GM23338 (cell line): ENCODE results near the gene CXADR. TPM values are rescaled to one million over a fixed set of nuclear protein-coding genes. Genes with fewer than 3 reads are reported as not detected.

Experiments used
- ATAC-seq: fragments of 200-7000 bp; cut with Tn5 transposase; 3 replicates; pipeline ENCODE4 v1.9.1; 2020
- DNase-seq: peaks from one replicate; pipeline ENCODE4 v3.0.0-alpha.2; 2015; ENCODE audit warnings: low spot score
- H2AFZ ChIP-seq: fragments of 200-600 bp; sonication (generic); 2 replicates; pipeline ENCODE4 v1.8.0; 2016; ENCODE audit warnings: antibody characterized with exemption, mild to moderate bottlenecking, moderate library complexity
- H3F3A ChIP-seq: fragments of 200-600 bp; sonication (generic); replicated peaks from 2 replicates; pipeline ENCODE4 v1.8.0; 2017; ENCODE audit warnings: antibody characterized with exemption, mixed run types, low read depth
- H3K27ac ChIP-seq: fragments of 200-600 bp; sonication (generic); 2 replicates; pipeline ENCODE4 v1.6.1; 2016; ENCODE audit warnings: low read depth
- H3K27me3 ChIP-seq: fragments of 200-600 bp; sonication (generic); 2 replicates; pipeline ENCODE4 v1.8.0; 2016; ENCODE audit warnings: mild to moderate bottlenecking, mixed run types, moderate library complexity; ENCODE audit not compliant: insufficient read depth
- H3K36me3 ChIP-seq: fragments of 200-600 bp; sonication (generic); 2 replicates; pipeline ENCODE4 v1.8.0; 2016; ENCODE audit warnings: mild to moderate bottlenecking; ENCODE audit not compliant: insufficient read depth
- H3K4me1 ChIP-seq: fragments of 200-600 bp; sonication (generic); 2 replicates; pipeline ENCODE4 v1.8.0; 2016; ENCODE audit warnings: mild to moderate bottlenecking, moderate library complexity; ENCODE audit not compliant: insufficient read depth
- H3K4me2 ChIP-seq: fragments of 200-600 bp; sonication (generic); 2 replicates; pipeline ENCODE4 v1.7.1; 2017; ENCODE audit warnings: mixed run types
- H3K4me3 ChIP-seq: fragments of 200-600 bp; sonication (generic); 2 replicates; pipeline ENCODE4 v1.6.1; 2016; ENCODE audit warnings: mixed run types
- H3K79me2 ChIP-seq: fragments of 200-600 bp; sonication (generic); replicated peaks from 2 replicates; pipeline ENCODE4 v1.8.0; 2017; ENCODE audit warnings: mild to moderate bottlenecking; ENCODE audit not compliant: insufficient read depth
- H3K9me2 ChIP-seq: fragments of 200-600 bp; sonication (generic); 2 replicates; pipeline ENCODE4 v1.8.0; 2017; ENCODE audit not compliant: insufficient read depth
- H4K20me1 ChIP-seq: fragments of 200-600 bp; sonication (generic); replicated peaks from 2 replicates; pipeline ENCODE4 v1.8.0; 2017; ENCODE audit warnings: mild to moderate bottlenecking; ENCODE audit not compliant: insufficient read depth
- H3K27ac Mint-ChIP-seq: 2 replicates; pipeline ENCODE4 v1.8.0; 2020; ENCODE audit warnings: inconsistent platforms, mild to moderate bottlenecking, moderate library complexity, mixed read lengths
- H3K27me3 Mint-ChIP-seq: 3 replicates; pipeline ENCODE4 v1.8.0; 2022; ENCODE audit warnings: low read depth, mild to moderate bottlenecking, moderate library complexity, mixed read lengths, inconsistent platforms; ENCODE audit not compliant: insufficient read depth, poor library complexity
- H3K36me3 Mint-ChIP-seq: 3 replicates; pipeline ENCODE4 v1.8.0; 2021; ENCODE audit warnings: low read depth, mild to moderate bottlenecking, inconsistent platforms, moderate library complexity, mixed read lengths
- H3K4me1 Mint-ChIP-seq: 3 replicates; pipeline ENCODE4 v1.8.0; 2020; ENCODE audit warnings: mild to moderate bottlenecking, inconsistent platforms, mixed read lengths
- H3K4me3 Mint-ChIP-seq: 3 replicates; pipeline ENCODE4 v1.8.0; 2021; ENCODE audit warnings: moderate library complexity, mild to moderate bottlenecking, inconsistent platforms, mixed read lengths
- H3K9me3 Mint-ChIP-seq: 3 replicates; pipeline ENCODE4 v1.8.0; 2020; ENCODE audit warnings: moderate library complexity, mild to moderate bottlenecking, inconsistent platforms, mixed read lengths
- CREB1 ChIP-seq: fragments of 250-450 bp; sonication (Bioruptor Pico); IDR thresholded peaks from 2 replicates; pipeline ENCODE4 v1.5.0; 2020; ENCODE audit warnings: low read depth, mild to moderate bottlenecking, moderate library complexity
- EZH2 ChIP-seq: fragments of 200-600 bp; sonication (generic); IDR thresholded peaks from one replicate; pipeline ENCODE4 v1.8.0; 2017; ENCODE audit warnings: antibody characterized with exemption, mild to moderate bottlenecking, low read depth; ENCODE audit not compliant: unreplicated experiment
- EZH2phosphoT487 ChIP-seq: fragments of 200-600 bp; sonication (generic); IDR thresholded peaks from one replicate; pipeline ENCODE4 v1.8.1; 2018; ENCODE audit warnings: antibody characterized with exemption; ENCODE audit not compliant: unreplicated experiment
- JUNB ChIP-seq: IDR thresholded peaks from one replicate; pipeline ENCODE4 v1.6.1; 2016; ENCODE audit warnings: antibody characterized with exemption; ENCODE audit not compliant: unreplicated experiment
- NANOG ChIP-seq: IDR thresholded peaks from 2 replicates; pipeline ENCODE4 v1.6.1; 2016; ENCODE audit warnings: antibody characterized with exemption, borderline replicate concordance
- POLR2AphosphoS5 ChIP-seq: IDR thresholded peaks from 2 replicates; pipeline ENCODE4 v1.6.1; 2016; ENCODE audit warnings: antibody characterized with exemption, low read depth
- STAT1 ChIP-seq: IDR thresholded peaks from one replicate; pipeline ENCODE4 v1.6.1; 2016; ENCODE audit warnings: antibody characterized with exemption; ENCODE audit not compliant: unreplicated experiment
- ZNF114 ChIP-seq: fragments of 250-450 bp; sonication (Bioruptor Pico); IDR thresholded peaks from 2 replicates; pipeline ENCODE4 v1.5.0; 2020; ENCODE audit warnings: mild to moderate bottlenecking, moderate library complexity
- ZNF331 ChIP-seq: fragments of 250-450 bp; sonication (Bioruptor Pico); IDR thresholded peaks from 2 replicates; pipeline ENCODE4 v1.5.0; 2020; ENCODE audit warnings: low read depth, mild to moderate bottlenecking, moderate library complexity
- polyA plus RNA-seq: library from polyadenylated mRNA; unstranded; fragments of >200 nt; fragmentation: Nextera tagmentation; extraction: Ambion mirVana; gene quantifications from 2 replicates; pipeline ENCODE4 v1.2.1, GENCODE V29; 2016
- total RNA-seq: library from RNA; depleted of rRNA; stranded (reverse); fragments of >200 nt; shearing (Covaris generic); gene quantifications from 2 replicates; pipeline ENCODE4 v1.2.3, GENCODE V29; 2014
- TF ChIP-seq, protein P1 (sequence below): IDR thresholded peaks from 2 replicates; pipeline ENCODE4 v1.6.1; 2016; ENCODE audit warnings: antibody characterized with exemption
- TF ChIP-seq, protein P2 (sequence below), 2 experiments: fragments of 200-600 bp in 1 of 2; sonication (generic) in 1 of 2; conservative IDR thresholded peaks; 2 replicates each; pipeline versions ENCODE4 v1.5.1 to v1.6.1; 2016 to 2017; ENCODE audit warnings: antibody characterized with exemption in 2 of 2, low read depth in 2 of 2, mild to moderate bottlenecking in 2 of 2, moderate library complexity in 1 of 2
- TF ChIP-seq, protein P3 (sequence below): fragments of 250-450 bp; sonication (Bioruptor Pico); IDR thresholded peaks from 2 replicates; pipeline ENCODE4 v1.5.0; 2020; ENCODE audit warnings: mild to moderate bottlenecking, moderate library complexity

CXADR gene
- total and polyA plus RNA-seq, 2 experiments from 2014 or later = 126 to 207 TPM

DNA sequence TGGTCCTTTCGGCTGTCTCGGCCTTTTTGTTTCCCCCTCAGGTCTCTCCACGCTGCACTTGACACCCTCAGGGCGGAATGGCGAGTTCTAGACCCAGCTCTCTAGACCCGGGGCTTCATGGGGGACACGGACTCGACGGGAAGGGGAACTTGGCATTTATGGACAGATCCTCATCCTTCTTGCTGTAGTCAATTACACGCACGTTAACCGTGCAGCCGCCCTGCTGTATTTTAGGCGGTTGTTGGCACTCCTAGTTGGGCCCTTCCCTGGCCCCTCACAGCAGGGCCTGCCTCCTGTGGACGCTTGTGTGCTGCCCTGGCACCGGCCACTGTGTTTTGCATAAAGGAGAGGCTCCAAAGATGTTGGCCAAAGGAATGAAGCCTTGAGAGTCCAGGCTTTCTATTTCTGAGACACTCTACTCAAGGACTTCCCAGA lies 100.4 kb downstream of the CXADR start:
- Mint-ChIP-seq H3K27me3 (peaks cover 8% of the 10 kb centered on the region), H3K36me3 (peaks cover 21% of the 10 kb centered on the region), H3K9me3 (no peaks in the 10 kb centered on the region), H3K27ac (no peak overlapping the region), H3K4me3 (peak overlapping the region; percentile 73), H3K4me1 (peaks cover 13% of the 10 kb centered on the region)
- Histone ChIP-seq H3K4me2 (peak overlapping the region; percentile 98), H3K79me2 (peaks cover 38% of the 10 kb centered on the region), H3K36me3 (no peaks in the 10 kb centered on the region), H3K27me3 (peaks cover 21% of the 10 kb centered on the region), H4K20me1 (peaks cover 10% of the 10 kb centered on the region), H3K4me3 (peak overlapping the region; percentile 95), H3K9me2 (no peaks in the 10 kb centered on the region), H3K27ac (no peak overlapping the region), H3K4me1 (peaks cover 11% of the 10 kb centered on the region), H3F3A (no peaks in the 10 kb centered on the region), H2AFZ (peak overlapping the region; percentile 100)
- ATAC-seq (no peak; the same call in 2 of the 3 replicates), DNase-seq (no peak)
- TF ChIP-seq, protein P1, sequence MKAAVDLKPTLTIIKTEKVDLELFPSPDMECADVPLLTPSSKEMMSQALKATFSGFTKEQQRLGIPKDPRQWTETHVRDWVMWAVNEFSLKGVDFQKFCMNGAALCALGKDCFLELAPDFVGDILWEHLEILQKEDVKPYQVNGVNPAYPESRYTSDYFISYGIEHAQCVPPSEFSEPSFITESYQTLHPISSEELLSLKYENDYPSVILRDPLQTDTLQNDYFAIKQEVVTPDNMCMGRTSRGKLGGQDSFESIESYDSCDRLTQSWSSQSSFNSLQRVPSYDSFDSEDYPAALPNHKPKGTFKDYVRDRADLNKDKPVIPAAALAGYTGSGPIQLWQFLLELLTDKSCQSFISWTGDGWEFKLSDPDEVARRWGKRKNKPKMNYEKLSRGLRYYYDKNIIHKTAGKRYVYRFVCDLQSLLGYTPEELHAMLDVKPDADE = no peak
- no peak for TF ChIP-seq ZNF331 (CRISPR knock-in tag)
- TF ChIP-seq STAT1 = no peak
- TF ChIP-seq ZNF114 (CRISPR knock-in tag) = no peak
- TF ChIP-seq CREB1 (CRISPR knock-in tag) = no peak

DNA sequence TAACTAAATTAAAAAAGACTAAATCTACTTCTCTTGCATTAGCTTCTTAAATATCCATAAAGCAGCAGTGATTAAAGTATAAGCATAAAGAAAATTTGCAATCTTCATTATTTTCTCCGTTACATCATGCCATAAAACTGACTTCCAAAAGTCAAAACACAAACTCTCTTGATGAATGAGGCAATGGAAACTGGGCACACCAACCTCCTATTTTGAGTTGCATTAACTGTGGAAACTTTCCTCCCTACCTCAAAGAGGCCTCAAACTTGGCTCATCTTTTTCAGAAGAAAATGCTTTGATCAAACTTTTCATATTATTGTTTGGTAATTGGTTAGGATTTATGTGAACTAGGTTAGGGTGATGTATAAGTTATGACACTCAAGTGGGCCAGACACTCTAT lies 104.0 kb downstream of the CXADR start:
- no peaks in the 10 kb centered on the region for H3K4me1 ChIP-seq
- H3K4me1 Mint-ChIP-seq = no peaks in the 10 kb centered on the region
- H3K4me2 ChIP-seq = no peak overlapping the region
- H3K27ac Mint-ChIP-seq = no peak overlapping the region
- H4K20me1 ChIP-seq = no peaks in the 10 kb centered on the region
- ATAC-seq (no peak), DNase-seq (no peak)
- no peak overlapping the region for H3K4me3 Mint-ChIP-seq
- peaks cover under 1% of the 10 kb centered on the region; the same call in 1 of the 3 replicates for H3K36me3 Mint-ChIP-seq
- H3K79me2 ChIP-seq = peaks cover 2% of the 10 kb centered on the region
- H3K9me2 ChIP-seq = peaks cover 4% of the 10 kb centered on the region; the same call in 1 of the 2 replicates
- H2AFZ ChIP-seq = no peak overlapping the region
- H3K36me3 ChIP-seq = no peaks in the 10 kb centered on the region
- H3K27me3 Mint-ChIP-seq = peaks cover 7% of the 10 kb centered on the region
- H3K27me3 ChIP-seq = peaks cover 18% of the 10 kb centered on the region
- H3K9me3 Mint-ChIP-seq = no peaks in the 10 kb centered on the region
- H3K27ac ChIP-seq = no peak overlapping the region
- no peak overlapping the region for H3K4me3 ChIP-seq
- no peaks in the 10 kb centered on the region for H3F3A ChIP-seq
- TF ChIP-seq EZH2phosphoT487 = no peak
- no peak for TF ChIP-seq JUNB
- no peak for TF ChIP-seq ZNF114 (CRISPR knock-in tag)
- no peak for TF ChIP-seq POLR2AphosphoS5
- TF ChIP-seq STAT1 = no peak
- TF ChIP-seq, protein P2, sequence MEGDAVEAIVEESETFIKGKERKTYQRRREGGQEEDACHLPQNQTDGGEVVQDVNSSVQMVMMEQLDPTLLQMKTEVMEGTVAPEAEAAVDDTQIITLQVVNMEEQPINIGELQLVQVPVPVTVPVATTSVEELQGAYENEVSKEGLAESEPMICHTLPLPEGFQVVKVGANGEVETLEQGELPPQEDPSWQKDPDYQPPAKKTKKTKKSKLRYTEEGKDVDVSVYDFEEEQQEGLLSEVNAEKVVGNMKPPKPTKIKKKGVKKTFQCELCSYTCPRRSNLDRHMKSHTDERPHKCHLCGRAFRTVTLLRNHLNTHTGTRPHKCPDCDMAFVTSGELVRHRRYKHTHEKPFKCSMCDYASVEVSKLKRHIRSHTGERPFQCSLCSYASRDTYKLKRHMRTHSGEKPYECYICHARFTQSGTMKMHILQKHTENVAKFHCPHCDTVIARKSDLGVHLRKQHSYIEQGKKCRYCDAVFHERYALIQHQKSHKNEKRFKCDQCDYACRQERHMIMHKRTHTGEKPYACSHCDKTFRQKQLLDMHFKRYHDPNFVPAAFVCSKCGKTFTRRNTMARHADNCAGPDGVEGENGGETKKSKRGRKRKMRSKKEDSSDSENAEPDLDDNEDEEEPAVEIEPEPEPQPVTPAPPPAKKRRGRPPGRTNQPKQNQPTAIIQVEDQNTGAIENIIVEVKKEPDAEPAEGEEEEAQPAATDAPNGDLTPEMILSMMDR (conservative IDR thresholded peaks at IDR 0.05; ENCODE audit: low read depth in 2 of 2) = no peak
- no peak for TF ChIP-seq ZNF331 (CRISPR knock-in tag)
- TF ChIP-seq CREB1 (CRISPR knock-in tag) = no peak
- TF ChIP-seq, protein P3, sequence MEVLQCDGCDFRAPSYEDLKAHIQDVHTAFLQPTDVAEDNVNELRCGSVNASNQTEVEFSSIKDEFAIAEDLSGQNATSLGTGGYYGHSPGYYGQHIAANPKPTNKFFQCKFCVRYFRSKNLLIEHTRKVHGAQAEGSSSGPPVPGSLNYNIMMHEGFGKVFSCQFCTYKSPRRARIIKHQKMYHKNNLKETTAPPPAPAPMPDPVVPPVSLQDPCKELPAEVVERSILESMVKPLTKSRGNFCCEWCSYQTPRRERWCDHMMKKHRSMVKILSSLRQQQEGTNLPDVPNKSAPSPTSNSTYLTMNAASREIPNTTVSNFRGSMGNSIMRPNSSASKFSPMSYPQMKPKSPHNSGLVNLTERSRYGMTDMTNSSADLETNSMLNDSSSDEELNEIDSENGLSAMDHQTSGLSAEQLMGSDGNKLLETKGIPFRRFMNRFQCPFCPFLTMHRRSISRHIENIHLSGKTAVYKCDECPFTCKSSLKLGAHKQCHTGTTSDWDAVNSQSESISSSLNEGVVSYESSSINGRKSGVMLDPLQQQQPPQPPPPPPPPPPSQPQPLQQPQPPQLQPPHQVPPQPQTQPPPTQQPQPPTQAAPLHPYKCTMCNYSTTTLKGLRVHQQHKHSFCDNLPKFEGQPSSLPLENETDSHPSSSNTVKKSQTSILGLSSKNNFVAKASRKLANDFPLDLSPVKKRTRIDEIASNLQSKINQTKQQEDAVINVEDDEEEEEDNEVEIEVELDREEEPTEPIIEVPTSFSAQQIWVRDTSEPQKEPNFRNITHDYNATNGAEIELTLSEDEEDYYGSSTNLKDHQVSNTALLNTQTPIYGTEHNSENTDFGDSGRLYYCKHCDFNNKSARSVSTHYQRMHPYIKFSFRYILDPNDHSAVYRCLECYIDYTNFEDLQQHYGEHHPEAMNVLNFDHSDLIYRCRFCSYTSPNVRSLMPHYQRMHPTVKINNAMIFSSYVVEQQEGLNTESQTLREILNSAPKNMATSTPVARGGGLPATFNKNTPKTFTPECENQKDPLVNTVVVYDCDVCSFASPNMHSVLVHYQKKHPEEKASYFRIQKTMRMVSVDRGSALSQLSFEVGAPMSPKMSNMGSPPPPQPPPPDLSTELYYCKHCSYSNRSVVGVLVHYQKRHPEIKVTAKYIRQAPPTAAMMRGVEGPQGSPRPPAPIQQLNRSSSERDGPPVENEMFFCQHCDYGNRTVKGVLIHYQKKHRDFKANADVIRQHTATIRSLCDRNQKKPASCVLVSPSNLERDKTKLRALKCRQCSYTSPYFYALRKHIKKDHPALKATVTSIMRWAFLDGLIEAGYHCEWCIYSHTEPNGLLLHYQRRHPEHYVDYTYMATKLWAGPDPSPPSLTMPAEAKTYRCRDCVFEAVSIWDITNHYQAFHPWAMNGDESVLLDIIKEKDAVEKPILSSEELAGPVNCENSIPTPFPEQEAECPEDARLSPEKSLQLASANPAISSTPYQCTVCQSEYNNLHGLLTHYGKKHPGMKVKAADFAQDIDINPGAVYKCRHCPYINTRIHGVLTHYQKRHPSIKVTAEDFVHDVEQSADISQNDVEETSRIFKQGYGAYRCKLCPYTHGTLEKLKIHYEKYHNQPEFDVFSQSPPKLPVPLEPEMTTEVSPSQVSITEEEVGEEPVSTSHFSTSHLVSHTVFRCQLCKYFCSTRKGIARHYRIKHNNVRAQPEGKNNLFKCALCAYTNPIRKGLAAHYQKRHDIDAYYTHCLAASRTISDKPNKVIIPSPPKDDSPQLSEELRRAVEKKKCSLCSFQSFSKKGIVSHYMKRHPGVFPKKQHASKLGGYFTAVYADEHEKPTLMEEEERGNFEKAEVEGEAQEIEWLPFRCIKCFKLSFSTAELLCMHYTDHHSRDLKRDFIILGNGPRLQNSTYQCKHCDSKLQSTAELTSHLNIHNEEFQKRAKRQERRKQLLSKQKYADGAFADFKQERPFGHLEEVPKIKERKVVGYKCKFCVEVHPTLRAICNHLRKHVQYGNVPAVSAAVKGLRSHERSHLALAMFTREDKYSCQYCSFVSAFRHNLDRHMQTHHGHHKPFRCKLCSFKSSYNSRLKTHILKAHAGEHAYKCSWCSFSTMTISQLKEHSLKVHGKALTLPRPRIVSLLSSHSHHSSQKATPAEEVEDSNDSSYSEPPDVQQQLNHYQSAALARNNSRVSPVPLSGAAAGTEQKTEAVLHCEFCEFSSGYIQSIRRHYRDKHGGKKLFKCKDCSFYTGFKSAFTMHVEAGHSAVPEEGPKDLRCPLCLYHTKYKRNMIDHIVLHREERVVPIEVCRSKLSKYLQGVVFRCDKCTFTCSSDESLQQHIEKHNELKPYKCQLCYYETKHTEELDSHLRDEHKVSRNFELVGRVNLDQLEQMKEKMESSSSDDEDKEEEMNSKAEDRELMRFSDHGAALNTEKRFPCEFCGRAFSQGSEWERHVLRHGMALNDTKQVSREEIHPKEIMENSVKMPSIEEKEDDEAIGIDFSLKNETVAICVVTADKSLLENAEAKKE (CRISPR knock-in tag) = no peak
- no peak for TF ChIP-seq EZH2
- TF ChIP-seq, protein P1 = no peak
- TF ChIP-seq NANOG = no peak
